ENCODE data around the gene CA11. TPM values are rescaled to one million over a fixed set of nuclear protein-coding genes. Genes with fewer than 3 reads are reported as not detected.
A peak's percentile ranks its signal among the peaks of the same experiment; 100 is the strongest.

CA11 gene
- total and polyA plus RNA-seq, 9 of the 15 experiments (the other 6 are each of a cell fraction or from before 2014, with no cell fraction given) = 2.9 to 19.9 (median 8.3) TPM

DNA sequence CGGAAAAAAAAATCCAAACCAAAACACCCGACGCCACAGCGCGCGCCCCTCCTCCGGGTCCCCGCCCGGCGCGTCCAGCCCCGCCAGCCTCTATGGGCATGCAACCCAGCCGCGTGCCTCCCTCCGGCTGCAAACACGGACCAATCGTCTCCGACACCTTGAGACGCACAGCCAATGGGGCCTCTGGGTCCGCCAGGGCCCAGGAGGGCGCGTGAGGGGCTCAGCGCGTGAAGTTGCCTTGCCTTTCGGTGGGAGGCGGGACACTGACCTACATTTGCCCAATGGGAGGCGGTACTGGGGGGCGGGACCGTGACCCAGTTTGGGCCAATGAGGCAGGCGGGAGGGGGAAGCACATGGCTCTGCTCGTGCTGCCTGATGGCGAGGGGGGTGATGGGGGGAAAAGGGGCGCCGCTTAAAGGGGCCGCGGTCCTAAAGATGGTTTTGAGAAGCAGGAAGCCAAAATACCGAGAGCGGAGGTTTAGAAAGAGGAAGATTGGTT, 8.5 kb downstream of the CA11 start (continued):
- TF ChIP-seq, protein P1, sequence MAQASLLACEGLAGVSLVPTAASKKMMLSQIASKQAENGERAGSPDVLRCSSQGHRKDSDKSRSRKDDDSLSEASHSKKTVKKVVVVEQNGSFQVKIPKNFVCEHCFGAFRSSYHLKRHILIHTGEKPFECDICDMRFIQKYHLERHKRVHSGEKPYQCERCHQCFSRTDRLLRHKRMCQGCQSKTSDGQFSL (CRISPR knock-in tag; IDR thresholded peaks at IDR 0.05) = peak; percentile 49; the same call in 1 of the 2 replicates
- TF ChIP-seq, protein P1 (tag; IDR thresholded peaks at IDR 0.05) = no peak
- peak; percentile 99; the same call in 1 of the 2 replicates for TF ChIP-seq FOXP1 (CRISPR knock-in tag; IDR thresholded peaks at IDR 0.05)
- TF ChIP-seq ZNF140 (CRISPR knock-in tag; IDR thresholded peaks at IDR 0.05) = no peak
- no peak for TF ChIP-seq ZKSCAN8 (CRISPR knock-in tag; IDR thresholded peaks at IDR 0.05)
- no peak for TF ChIP-seq SIRT6 (IDR thresholded peaks at IDR 0.05; ENCODE audit: low read depth, low read length)
- no peak for TF ChIP-seq RBM14 (IDR thresholded peaks at IDR 0.05; ENCODE audit: borderline replicate concordance, insufficient read depth, low read depth, low read length)
- TF ChIP-seq NCOA2 (IDR thresholded peaks at IDR 0.05; ENCODE audit: partially characterized antibody in 2 of 2) = no peak
- TF ChIP-seq, protein P2, sequence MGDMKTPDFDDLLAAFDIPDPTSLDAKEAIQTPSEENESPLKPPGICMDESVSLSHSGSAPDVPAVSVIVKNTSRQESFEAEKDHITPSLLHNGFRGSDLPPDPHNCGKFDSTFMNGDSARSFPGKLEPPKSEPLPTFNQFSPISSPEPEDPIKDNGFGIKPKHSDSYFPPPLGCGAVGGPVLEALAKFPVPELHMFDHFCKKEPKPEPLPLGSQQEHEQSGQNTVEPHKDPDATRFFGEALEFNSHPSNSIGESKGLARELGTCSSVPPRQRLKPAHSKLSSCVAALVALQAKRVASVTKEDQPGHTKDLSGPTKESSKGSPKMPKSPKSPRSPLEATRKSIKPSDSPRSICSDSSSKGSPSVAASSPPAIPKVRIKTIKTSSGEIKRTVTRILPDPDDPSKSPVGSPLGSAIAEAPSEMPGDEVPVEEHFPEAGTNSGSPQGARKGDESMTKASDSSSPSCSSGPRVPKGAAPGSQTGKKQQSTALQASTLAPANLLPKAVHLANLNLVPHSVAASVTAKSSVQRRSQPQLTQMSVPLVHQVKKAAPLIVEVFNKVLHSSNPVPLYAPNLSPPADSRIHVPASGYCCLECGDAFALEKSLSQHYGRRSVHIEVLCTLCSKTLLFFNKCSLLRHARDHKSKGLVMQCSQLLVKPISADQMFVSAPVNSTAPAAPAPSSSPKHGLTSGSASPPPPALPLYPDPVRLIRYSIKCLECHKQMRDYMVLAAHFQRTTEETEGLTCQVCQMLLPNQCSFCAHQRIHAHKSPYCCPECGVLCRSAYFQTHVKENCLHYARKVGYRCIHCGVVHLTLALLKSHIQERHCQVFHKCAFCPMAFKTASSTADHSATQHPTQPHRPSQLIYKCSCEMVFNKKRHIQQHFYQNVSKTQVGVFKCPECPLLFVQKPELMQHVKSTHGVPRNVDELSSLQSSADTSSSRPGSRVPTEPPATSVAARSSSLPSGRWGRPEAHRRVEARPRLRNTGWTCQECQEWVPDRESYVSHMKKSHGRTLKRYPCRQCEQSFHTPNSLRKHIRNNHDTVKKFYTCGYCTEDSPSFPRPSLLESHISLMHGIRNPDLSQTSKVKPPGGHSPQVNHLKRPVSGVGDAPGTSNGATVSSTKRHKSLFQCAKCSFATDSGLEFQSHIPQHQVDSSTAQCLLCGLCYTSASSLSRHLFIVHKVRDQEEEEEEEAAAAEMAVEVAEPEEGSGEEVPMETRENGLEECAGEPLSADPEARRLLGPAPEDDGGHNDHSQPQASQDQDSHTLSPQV (IDR thresholded peaks at IDR 0.05) = peak; percentile 87

Measured in K562 (cell line).